Measurements from ENCODE around the gene RPS4Y2. TPM values are rescaled to one million over a fixed set of nuclear protein-coding genes. Genes with fewer than 3 reads are reported as not detected.

RPS4Y2 gene
- polyA plus RNA-seq, 3 donors: not detected

DNA sequence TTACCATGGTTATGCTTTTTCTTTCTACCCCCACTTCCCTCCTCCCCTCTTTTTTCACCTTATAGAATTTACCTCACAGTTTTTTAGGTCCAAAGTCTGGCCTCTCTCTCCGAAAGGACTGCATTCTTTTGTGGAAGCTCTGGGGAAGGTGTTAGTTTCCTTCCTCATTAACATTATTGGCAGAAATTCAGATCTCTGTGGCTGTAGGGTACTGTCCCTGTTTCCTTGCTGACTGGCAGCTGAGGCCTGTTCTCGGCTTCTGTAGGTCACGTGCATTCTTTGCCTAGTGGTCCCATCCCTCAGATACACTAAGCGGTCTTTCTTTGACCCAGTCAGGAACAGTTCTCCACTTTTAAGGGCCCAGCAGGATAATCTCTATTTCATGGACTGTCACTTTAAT is 25.5 kb downstream of the RPS4Y2 start:
- no peak overlapping the region for H3K27ac Mint-ChIP-seq
- no peak for DNase-seq
- Histone ChIP-seq H3K4me3 (replicated peaks in 1 of 3; ENCODE audit: low read depth in 2 of 3, low read length in 3 of 3) (no peak overlapping the region), H3K27ac (ENCODE audit: low read depth in 1 of 2, low read length in 2 of 2) (no peak overlapping the region), H4K20me1 (ENCODE audit: insufficient read depth, low read length) (no peaks in the 10 kb centered on the region), H2AFZ (ENCODE audit: insufficient read depth, low read depth, low read length, poor library complexity, severe bottlenecking) (no peak overlapping the region), H3K27me3 (ENCODE audit: control insufficient read depth in 2 of 2, insufficient read depth in 2 of 2, low read length in 2 of 2) (no peaks in the 10 kb centered on the region), H3K9me3 (replicated peaks in 1 of 2; ENCODE audit: control insufficient read depth in 1 of 2, insufficient read depth in 1 of 2, low read length in 2 of 2) (no peaks in the 10 kb centered on the region), H3K4me1 (ENCODE audit: control insufficient read depth in 1 of 2, insufficient read depth in 2 of 2, low read length in 2 of 2) (no peaks in the 10 kb centered on the region), H3K4me2 (replicated peaks; ENCODE audit: extremely low read depth, low read length, poor library complexity, severe bottlenecking) (no peak overlapping the region), H3K36me3 (replicated peaks in 1 of 2; ENCODE audit: control insufficient read depth in 1 of 2, insufficient read depth in 2 of 2, low read length in 2 of 2) (no peaks in the 10 kb centered on the region), H3K9ac (ENCODE audit: insufficient read depth, low read length, poor library complexity, severe bottlenecking) (no peak overlapping the region), H3K79me2 (ENCODE audit: insufficient read depth, low read length) (no peaks in the 10 kb centered on the region)
- H3K36me3 Mint-ChIP-seq: no peaks in the 10 kb centered on the region
- 7% methylated on average over 2 of the region's 4 CpGs for WGBS (ENCODE audit: insufficient coverage)
- no peaks in the 10 kb centered on the region for H3K9me3 Mint-ChIP-seq
- intact Hi-C loops (cut with micrococcal nuclease): no loop called here
- H3K27me3 Mint-ChIP-seq (ENCODE audit: low read depth in 3 of 3): no peaks in the 10 kb centered on the region
- TF ChIP-seq, protein P1, sequence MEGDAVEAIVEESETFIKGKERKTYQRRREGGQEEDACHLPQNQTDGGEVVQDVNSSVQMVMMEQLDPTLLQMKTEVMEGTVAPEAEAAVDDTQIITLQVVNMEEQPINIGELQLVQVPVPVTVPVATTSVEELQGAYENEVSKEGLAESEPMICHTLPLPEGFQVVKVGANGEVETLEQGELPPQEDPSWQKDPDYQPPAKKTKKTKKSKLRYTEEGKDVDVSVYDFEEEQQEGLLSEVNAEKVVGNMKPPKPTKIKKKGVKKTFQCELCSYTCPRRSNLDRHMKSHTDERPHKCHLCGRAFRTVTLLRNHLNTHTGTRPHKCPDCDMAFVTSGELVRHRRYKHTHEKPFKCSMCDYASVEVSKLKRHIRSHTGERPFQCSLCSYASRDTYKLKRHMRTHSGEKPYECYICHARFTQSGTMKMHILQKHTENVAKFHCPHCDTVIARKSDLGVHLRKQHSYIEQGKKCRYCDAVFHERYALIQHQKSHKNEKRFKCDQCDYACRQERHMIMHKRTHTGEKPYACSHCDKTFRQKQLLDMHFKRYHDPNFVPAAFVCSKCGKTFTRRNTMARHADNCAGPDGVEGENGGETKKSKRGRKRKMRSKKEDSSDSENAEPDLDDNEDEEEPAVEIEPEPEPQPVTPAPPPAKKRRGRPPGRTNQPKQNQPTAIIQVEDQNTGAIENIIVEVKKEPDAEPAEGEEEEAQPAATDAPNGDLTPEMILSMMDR (IDR thresholded peaks at IDR 0.05): no peak
- peaks cover 3% of the 10 kb centered on the region for H3K4me1 Mint-ChIP-seq
- no peak overlapping the region for H3K4me3 Mint-ChIP-seq

GRCh38 chrY:20784965-20785364 is 29.1 kb downstream of the RPS4Y2 start:
- no peaks in the 10 kb centered on the region for H3K36me3 ChIP-seq (replicated peaks in 1 of 2; ENCODE audit: control insufficient read depth in 1 of 2, insufficient read depth in 2 of 2, low read length in 2 of 2)
- TF ChIP-seq, protein P1 (IDR thresholded peaks at IDR 0.05): no peak
- no peaks in the 10 kb centered on the region for H3K9me3 Mint-ChIP-seq
- H4K20me1 ChIP-seq (ENCODE audit: insufficient read depth, low read length): no peaks in the 10 kb centered on the region
- no peak overlapping the region for H3K27ac Mint-ChIP-seq
- no peaks in the 10 kb centered on the region for H3K9me3 ChIP-seq (replicated peaks in 1 of 2; ENCODE audit: control insufficient read depth in 1 of 2, insufficient read depth in 1 of 2, low read length in 2 of 2)
- DNase-seq: no peak
- intact Hi-C loops (cut with micrococcal nuclease): no loop called here
- no peak overlapping the region for H3K4me3 Mint-ChIP-seq
- H3K4me3 ChIP-seq (replicated peaks in 1 of 3; ENCODE audit: low read depth in 2 of 3, low read length in 3 of 3): no peak overlapping the region
- no peak overlapping the region for H3K9ac ChIP-seq (ENCODE audit: insufficient read depth, low read length, poor library complexity, severe bottlenecking)
- peaks cover 3% of the 10 kb centered on the region for H3K4me1 Mint-ChIP-seq
- H3K36me3 Mint-ChIP-seq: no peaks in the 10 kb centered on the region
- H3K27ac ChIP-seq (ENCODE audit: low read depth in 1 of 2, low read length in 2 of 2): no peak overlapping the region
- H3K4me1 ChIP-seq (ENCODE audit: control insufficient read depth in 1 of 2, insufficient read depth in 2 of 2, low read length in 2 of 2): no peaks in the 10 kb centered on the region
- H3K79me2 ChIP-seq (ENCODE audit: insufficient read depth, low read length): no peaks in the 10 kb centered on the region
- H2AFZ ChIP-seq (ENCODE audit: insufficient read depth, low read depth, low read length, poor library complexity, severe bottlenecking): no peak overlapping the region
- no peak overlapping the region for H3K4me2 ChIP-seq (replicated peaks; ENCODE audit: extremely low read depth, low read length, poor library complexity, severe bottlenecking)
- no CpG with 5 or more reads among the region's 1 CpG for WGBS (ENCODE audit: insufficient coverage)
- no peaks in the 10 kb centered on the region for H3K27me3 ChIP-seq (ENCODE audit: control insufficient read depth in 2 of 2, insufficient read depth in 2 of 2, low read length in 2 of 2)
- no peaks in the 10 kb centered on the region for H3K27me3 Mint-ChIP-seq (ENCODE audit: low read depth in 3 of 3)
